ENCODE measurements around the gene MACROD2.
A peak's percentile ranks its signal among the peaks of the same experiment; 100 is the strongest.

Gene MACROD2

GRCh38 chr20:14304472-14304871 lies 309.2 kb downstream of the MACROD2 start:
- DNase-seq (ENCODE audit: low read depth, low spot score), result no peak
- H3K4me3 ChIP-seq (ENCODE audit: low read length), result no peak overlapping the region

GRCh38 chr20:14307956-14308355 lies 312.6 kb downstream of the MACROD2 start:
- DNase-seq (ENCODE audit: low read depth, low spot score), result no peak
- H3K4me3 ChIP-seq (ENCODE audit: low read length), result no peak overlapping the region

- no peak overlapping the region for H3K4me3 ChIP-seq (ENCODE audit: low read length)
- no peak for DNase-seq (ENCODE audit: low read depth, low spot score)
Measured at GRCh38 chr20:14310977-14311627, 315.8 kb downstream of the MACROD2 start.

- no peak for DNase-seq (ENCODE audit: low read depth, low spot score)
- no peak overlapping the region for H3K4me3 ChIP-seq (ENCODE audit: low read length)
Measured at GRCh38 chr20:14312001-14312400, 316.7 kb downstream of the MACROD2 start.

GRCh38 chr20:14313341-14314020 lies 318.2 kb downstream of the MACROD2 start:
- no peak for DNase-seq (ENCODE audit: low read depth, low spot score)
- no peak overlapping the region for H3K4me3 ChIP-seq (ENCODE audit: low read length)

GRCh38 chr20:14319704-14320103 lies 324.4 kb downstream of the MACROD2 start:
- DNase-seq (ENCODE audit: low read depth, low spot score), result peak; percentile 12

GRCh38 chr20:14331646-14332045 lies 336.3 kb downstream of the MACROD2 start:
- DNase-seq (ENCODE audit: low read depth, low spot score), result no peak
- no peak overlapping the region for H3K4me3 ChIP-seq (ENCODE audit: low read length)

More at GRCh38 chr20:14319704-14320103, 324.4 kb downstream of the MACROD2 start:
- no peak overlapping the region for H3K4me3 ChIP-seq (ENCODE audit: low read length)

- no peak for DNase-seq (ENCODE audit: low read depth, low spot score)
- H3K4me3 ChIP-seq (ENCODE audit: low read length), result no peak overlapping the region
Measured at GRCh38 chr20:14332866-14333265, 337.6 kb downstream of the MACROD2 start.

- H3K4me3 ChIP-seq (ENCODE audit: low read length), result no peak overlapping the region
- no peak for DNase-seq (ENCODE audit: low read depth, low spot score)
Measured at GRCh38 chr20:14333721-14334120, 338.4 kb downstream of the MACROD2 start.

- no peak overlapping the region for H3K4me3 ChIP-seq (ENCODE audit: low read length)
- no peak for DNase-seq (ENCODE audit: low read depth, low spot score)
Measured at GRCh38 chr20:14334306-14334930, 339.1 kb downstream of the MACROD2 start.

- no peak for DNase-seq (ENCODE audit: low read depth, low spot score)
- H3K4me3 ChIP-seq (ENCODE audit: low read length), result no peak overlapping the region
Measured at GRCh38 chr20:14335052-14335451, 339.7 kb downstream of the MACROD2 start.

- DNase-seq (ENCODE audit: low read depth, low spot score), result no peak
- H3K4me3 ChIP-seq (ENCODE audit: low read length), result no peak overlapping the region
Measured at GRCh38 chr20:14336686-14337085, 341.4 kb downstream of the MACROD2 start.

- peak within 1 kb of the TSS; percentile 34 for H3K4me3 ChIP-seq (ENCODE audit: low read length)
- peak; percentile 77 for DNase-seq (ENCODE audit: low read depth, low spot score)
Measured at GRCh38 chr20:14337400-14338171, 342.3 kb downstream of the MACROD2 start, which contains the start of gene FLRT3. Gene FLRT3, minus strand, starts transcription at chr20:14337612. Its CDS starts 10,106 bp downstream, at chr20:14327506.

- no peak overlapping the region for H3K4me3 ChIP-seq (ENCODE audit: low read length)
- DNase-seq (ENCODE audit: low read depth, low spot score), result no peak
Measured at GRCh38 chr20:14341801-14342200, 346.5 kb downstream of the MACROD2 start.

- no peak for DNase-seq (ENCODE audit: low read depth, low spot score)
- H3K4me3 ChIP-seq (ENCODE audit: low read length), result no peak overlapping the region
Measured at GRCh38 chr20:14342918-14343317, 347.6 kb downstream of the MACROD2 start.

- DNase-seq (ENCODE audit: low read depth, low spot score), result no peak
- H3K4me3 ChIP-seq (ENCODE audit: low read length), result no peak overlapping the region
Measured at GRCh38 chr20:14343491-14344065, 348.3 kb downstream of the MACROD2 start.

GRCh38 chr20:14344746-14345145 lies 349.4 kb downstream of the MACROD2 start:
- DNase-seq (ENCODE audit: low read depth, low spot score), result no peak
- H3K4me3 ChIP-seq (ENCODE audit: low read length), result no peak overlapping the region

GRCh38 chr20:14355791-14356190 lies 360.5 kb downstream of the MACROD2 start:
- H3K4me3 ChIP-seq (ENCODE audit: low read length), result no peak overlapping the region
- DNase-seq (ENCODE audit: low read depth, low spot score), result no peak

- no peak overlapping the region for H3K4me3 ChIP-seq (ENCODE audit: low read length)
- DNase-seq (ENCODE audit: low read depth, low spot score), result no peak
Measured at GRCh38 chr20:14360416-14360815, 365.1 kb downstream of the MACROD2 start.

Measured in Jurkat, Clone E6-1 (cell line).